Cardiac fibroblast (primary cell): Measurements from ENCODE around the gene ELOVL2.
"Not testable (repeated sequence)": the region's sequence is repeated elsewhere in the genome, so short reads cannot be mapped to it uniquely, and the experiment has no call there.

Source experiments
- DNase-seq, 2 donors: peaks; one replicate each; pipeline versions ENCODE4 v3.0.0 to v3.0.0-alpha.2; 2010; ENCODE audit warnings: low read depth in 2 of 2
- H3K4me3 ChIP-seq, 2 donors: replicated peaks in 1 of 2; 1 replicate in 1 of 2; 2 replicates in 1 of 2; pipeline ENCODE4 v1.5.1; 2011; ENCODE audit warnings: low read depth in 2 of 2, low read length in 2 of 2, mild to moderate bottlenecking in 2 of 2, moderate library complexity in 1 of 2
- CTCF ChIP-seq: IDR thresholded peaks from one replicate; pipeline ENCODE4 v1.5.1; 2011; ENCODE audit warnings: low read depth, mild to moderate bottlenecking, low read length, inconsistent platforms

Gene ELOVL2

DNA sequence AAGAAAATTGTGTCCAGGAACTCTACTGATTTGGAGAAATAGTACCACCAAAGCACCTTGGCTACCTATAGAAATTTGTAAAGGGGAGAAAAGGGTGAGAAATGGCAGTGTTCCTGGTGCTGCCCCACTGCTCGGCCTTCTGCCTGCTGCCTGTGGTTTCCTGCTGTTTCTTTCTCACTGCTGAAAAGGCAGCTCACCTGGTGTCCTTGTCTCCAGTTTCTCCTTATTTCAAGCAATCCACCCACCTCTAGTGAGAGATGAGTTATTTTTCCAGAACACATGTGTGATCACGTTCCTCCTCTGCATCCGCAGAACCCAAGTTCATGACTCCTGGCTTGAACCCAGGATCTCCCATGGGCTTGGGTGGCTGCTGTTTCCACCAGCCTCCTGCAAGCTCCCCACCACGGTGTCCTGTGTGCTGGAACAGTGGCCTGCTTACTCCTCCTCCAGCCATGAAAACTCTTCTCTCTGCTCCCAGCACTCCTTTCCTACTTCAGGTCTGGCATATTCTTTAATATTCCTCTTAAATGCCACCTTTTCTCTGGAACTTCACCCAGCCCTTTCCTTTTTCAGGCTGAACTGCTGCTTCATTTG, 48.9 kb downstream of the ELOVL2 start:
- no peak overlapping the region for H3K4me3 ChIP-seq
- DNase-seq = no peak
- no peak for TF ChIP-seq CTCF

- DNase-seq = no peak
- H3K4me3 ChIP-seq = no peak overlapping the region
Measured at GRCh38 chr6:10993896-10994295, 50.2 kb downstream of the ELOVL2 start.

DNA sequence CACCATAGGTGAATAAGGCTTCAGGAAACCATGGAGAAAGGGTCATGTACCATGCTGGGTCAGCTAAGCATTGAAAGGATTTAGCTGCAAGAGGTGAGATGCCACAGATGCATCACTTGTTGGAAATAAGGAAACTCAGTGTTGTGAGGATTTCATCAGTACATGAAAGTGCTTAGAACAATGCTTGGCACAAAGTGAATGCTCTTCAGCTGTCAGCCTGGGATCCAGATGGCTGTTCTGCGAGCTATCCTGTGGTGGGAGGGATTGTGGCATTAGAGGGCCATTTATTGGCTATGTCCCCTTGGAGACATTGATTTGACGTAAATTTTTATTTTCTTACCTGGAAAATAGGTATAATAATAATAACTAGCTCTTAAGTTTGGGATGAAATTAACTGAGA, 53.0 kb downstream of the ELOVL2 start:
- no peak overlapping the region for H3K4me3 ChIP-seq
- no peak for TF ChIP-seq CTCF
- no peak for DNase-seq

More at GRCh38 chr6:10993896-10994295, 50.2 kb downstream of the ELOVL2 start:
- no peak for TF ChIP-seq CTCF

DNA sequence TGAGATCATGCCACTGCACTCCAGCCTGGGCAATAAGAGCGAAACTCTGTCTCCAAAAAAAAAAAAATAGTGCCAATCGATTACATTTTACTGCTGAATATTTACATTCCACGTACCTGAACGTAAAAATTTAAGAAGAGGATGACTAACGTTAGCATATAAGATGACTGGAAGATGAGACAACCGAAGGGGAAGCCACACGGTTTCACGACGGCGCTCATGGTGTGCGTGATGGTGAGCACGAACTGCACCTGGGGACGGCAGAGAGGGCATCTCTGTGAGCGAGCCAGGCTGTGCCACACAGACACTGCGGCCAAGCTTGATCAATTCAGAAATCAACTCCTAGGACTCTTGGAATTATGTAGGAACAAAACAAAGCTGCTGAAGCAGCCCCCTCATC, 54.5 kb downstream of the ELOVL2 start:
- no peak overlapping the region for H3K4me3 ChIP-seq
- no peak for DNase-seq
- no peak for TF ChIP-seq CTCF

DNA sequence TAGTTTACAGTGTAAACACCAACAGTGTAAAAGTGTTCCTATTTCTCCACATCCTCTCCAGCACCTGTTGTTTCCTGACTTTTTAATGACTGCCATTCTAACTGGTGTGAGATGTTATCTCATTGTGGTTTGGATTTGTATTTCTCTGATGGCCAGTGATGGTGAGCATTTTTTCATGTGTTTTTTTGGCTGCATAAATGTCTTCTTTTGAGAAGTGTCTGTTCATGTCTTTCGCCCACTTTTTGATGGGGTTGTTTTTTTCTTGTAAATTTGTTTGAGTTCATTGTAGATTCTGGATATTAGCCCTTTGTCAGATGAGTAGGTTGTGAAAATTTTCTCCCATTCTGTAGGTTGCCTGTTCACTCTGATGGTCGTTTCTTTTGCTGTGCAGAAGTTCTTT, 59.1 kb downstream of the ELOVL2 start:
- not testable (repeated sequence) for H3K4me3 ChIP-seq, DNase-seq

DNA sequence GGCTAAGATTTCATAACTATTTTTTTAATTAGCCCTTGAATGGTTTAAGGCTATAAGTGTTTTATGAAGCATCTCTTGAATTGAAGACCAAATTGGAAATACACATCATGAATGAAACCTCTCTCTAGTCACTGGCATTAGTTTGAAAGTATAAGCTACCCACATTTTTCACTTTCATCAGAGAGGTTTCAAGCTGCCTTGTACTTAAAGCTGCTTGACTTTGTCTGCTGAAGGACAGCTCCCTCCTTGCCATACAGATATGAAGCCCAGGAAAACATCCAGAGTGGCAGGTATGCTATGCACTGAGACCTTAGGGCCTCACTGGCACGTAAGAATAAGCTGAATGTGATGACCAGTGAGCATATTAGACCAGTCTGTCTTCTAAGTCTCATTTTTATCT, 62.7 kb downstream of the ELOVL2 start:
- no peak overlapping the region for H3K4me3 ChIP-seq
- no peak for DNase-seq
- no peak for TF ChIP-seq CTCF

GRCh38 chr6:10979603-10980002, 64.5 kb downstream of the ELOVL2 start:
- no peak for TF ChIP-seq CTCF
- DNase-seq = no peak
- no peak overlapping the region for H3K4me3 ChIP-seq
